Measurements from ENCODE around the gene FTO.

FTO gene

DNA sequence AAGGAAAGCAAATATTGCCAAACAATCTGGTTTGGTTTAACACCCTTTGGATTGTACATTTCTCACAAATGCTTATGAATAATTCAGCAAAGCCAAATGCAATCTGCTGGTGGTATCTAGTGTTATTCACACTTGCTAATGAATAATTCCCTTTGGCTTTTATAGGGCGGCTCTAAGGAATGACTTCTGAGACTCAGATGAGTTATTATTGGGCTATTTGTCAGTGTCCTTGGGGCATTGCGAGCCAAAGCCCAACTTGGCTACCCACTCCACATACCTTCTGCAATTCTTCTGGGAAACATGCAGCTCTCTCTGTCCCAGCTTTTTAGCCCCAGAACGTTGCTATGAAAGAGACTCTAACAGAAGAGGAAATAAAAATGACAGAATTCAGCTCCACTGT, 41.1 kb downstream of the FTO start:
- no peak for DNase-seq (ENCODE audit: low spot score)
- TF ChIP-seq, protein P1, sequence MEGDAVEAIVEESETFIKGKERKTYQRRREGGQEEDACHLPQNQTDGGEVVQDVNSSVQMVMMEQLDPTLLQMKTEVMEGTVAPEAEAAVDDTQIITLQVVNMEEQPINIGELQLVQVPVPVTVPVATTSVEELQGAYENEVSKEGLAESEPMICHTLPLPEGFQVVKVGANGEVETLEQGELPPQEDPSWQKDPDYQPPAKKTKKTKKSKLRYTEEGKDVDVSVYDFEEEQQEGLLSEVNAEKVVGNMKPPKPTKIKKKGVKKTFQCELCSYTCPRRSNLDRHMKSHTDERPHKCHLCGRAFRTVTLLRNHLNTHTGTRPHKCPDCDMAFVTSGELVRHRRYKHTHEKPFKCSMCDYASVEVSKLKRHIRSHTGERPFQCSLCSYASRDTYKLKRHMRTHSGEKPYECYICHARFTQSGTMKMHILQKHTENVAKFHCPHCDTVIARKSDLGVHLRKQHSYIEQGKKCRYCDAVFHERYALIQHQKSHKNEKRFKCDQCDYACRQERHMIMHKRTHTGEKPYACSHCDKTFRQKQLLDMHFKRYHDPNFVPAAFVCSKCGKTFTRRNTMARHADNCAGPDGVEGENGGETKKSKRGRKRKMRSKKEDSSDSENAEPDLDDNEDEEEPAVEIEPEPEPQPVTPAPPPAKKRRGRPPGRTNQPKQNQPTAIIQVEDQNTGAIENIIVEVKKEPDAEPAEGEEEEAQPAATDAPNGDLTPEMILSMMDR (IDR thresholded peaks at IDR 0.05): no peak
- H3K4me3 ChIP-seq: no peak overlapping the region
- H3K27ac ChIP-seq: peak overlapping the region in 1 of 2 donors; percentile 64

DNA sequence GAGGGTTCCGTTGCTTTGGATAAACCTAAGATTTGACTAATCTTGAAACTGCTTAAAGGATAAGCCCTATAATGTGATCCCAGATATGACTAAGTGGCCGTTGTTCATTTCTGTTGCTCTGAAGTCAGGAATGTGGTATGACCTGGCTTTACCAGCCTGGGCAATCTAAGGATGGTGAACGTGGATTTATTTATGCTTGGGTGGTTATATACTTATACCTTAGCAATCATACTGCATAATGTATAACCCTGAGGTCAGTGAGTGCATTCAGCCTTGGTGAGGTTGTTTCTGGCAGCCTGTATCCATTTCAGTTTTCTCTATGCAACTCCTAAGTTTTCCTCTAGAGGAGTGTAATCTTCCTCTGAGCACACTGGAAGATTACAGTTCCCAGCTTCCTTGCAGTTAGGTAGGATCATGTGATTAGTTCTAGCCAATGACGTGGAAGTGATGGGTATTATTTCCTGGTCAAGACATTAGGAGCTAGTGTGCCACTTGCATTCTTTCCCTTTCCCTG, 41.9 kb downstream of the FTO start:
- TF ChIP-seq, protein P1 (IDR thresholded peaks at IDR 0.05): no peak
- DNase-seq (ENCODE audit: low spot score): no peak
- Histone ChIP-seq H3K27ac (peak overlapping the region in 1 of 2 donors; percentile 64), H3K4me3 (no peak overlapping the region)

DNA sequence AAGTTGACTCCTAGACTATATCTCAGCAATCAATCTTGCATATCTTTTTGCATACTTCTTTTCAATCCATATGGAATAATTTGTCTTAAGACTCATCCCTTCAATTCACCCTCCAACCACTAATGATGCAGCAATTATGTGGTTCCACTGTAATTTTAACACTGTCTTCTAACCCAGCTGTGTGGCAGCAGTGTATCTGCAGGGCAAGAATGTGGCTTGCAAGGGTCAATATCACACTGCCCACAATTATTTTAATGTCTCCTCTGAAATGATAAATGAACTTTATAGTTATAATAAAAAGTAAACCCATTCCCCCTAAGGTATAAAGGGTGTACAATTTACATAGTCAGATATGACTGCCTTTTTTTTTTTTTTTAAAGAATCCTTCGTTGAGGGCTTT, 48.6 kb downstream of the FTO start:
- TF ChIP-seq, protein P1 (IDR thresholded peaks at IDR 0.05): no peak
- DNase-seq (ENCODE audit: low spot score): no peak
- no peak overlapping the region for H3K27ac ChIP-seq
- H3K4me3 ChIP-seq: no peak overlapping the region

DNA sequence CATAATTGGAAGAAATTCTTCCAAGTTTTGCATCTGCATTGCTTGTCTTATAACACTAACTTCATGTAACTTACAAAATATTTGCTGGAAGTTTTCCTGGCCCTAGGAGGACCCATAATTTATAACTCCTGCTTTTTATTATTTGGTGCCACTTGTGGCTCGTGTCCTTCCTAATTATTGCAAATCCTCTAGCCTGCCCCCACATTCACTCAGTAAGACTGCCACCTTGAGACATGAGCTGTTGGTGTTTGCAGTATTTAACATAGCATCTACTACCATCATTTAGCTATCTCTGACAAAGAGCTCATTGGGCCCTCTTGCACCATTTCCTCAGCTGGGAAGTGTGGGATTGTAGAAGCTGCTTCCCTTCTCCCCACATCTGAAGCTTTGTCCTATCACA, 49.5 kb downstream of the FTO start:
- no peak overlapping the region for H3K27ac ChIP-seq
- TF ChIP-seq, protein P1 (IDR thresholded peaks at IDR 0.05): no peak
- no peak for DNase-seq (ENCODE audit: low spot score)
- no peak overlapping the region for H3K4me3 ChIP-seq

DNA sequence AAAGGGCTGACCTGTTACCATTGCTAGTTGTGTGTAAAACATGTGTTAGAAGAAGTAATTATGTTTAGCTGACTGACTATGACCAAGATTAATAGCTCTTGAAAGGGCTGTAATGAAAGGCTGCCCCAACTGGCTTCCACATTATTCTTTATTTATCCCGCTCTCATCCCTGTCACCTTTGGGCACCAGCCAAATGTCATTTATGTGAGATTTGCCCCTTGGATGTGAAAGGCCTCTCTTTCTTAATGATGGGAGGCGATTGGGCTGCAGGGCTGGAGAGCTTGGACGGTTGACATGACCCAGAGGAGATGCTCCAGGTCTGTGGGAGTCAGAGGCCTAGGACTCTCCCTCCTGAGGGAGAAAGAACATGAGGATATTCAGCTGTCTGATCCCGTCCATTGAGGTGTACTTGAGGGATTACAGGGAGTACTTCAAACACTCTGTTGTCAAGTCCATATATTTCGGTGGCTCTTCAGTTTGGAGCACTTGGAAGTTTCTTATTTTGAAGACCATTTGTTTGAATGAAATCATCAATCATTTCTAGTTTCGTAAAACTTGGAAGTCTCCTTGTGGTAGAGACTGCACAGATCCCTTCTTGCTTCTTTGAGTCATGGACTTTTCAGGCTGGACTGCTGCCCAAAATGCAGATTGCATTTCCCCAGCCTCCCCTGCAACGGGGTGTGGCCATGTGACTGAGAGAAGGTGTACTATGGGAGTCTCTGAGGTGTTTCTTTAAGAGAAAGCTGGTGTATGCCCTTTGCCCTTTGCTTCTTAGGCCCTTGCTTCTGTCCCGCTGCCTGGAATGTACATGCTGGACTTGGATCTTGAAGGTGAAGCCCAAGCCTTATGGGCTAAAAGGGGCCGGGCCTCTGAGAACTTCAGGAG, 51.3 kb downstream of the FTO start:
- H3K4me3 ChIP-seq: no peak overlapping the region
- no peak for DNase-seq (ENCODE audit: low spot score)
- H3K27ac ChIP-seq: no peak overlapping the region
- TF ChIP-seq, protein P1 (IDR thresholded peaks at IDR 0.05): no peak

DNA sequence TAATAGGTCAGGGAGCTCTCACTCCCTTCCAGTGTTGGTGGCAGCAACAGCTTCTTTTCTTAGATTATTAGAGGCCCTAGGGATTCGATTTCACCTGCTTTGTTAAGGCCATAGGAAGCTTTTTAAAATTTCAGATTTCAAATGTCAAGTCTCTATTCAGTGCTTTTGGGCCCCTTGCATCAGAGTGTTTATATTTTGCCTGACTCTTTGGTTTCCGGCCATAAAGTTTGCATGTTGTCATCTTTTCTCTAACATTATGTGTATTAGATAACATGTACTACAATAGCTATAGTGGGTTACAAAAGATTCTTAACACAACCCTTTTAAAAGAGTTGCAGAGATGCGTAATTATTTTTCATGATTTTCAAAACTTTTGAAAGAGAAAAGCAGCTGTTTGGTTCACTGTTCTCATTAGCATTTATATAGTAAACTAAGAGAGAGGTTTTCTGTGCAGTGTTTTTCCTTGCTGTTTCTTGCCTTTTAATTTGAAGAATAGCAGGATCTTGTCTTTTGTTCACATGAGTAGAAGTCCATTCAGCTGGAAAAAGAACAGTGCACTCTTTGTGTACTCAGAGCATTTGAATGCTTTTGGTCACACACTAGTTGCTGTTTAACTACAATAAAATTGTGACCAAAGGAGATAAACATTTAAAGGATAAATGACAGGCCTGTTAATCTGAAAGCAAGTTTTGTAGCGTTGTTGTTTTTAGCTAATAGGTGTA, 52.5 kb downstream of the FTO start:
- Histone ChIP-seq H3K27ac (no peak overlapping the region), H3K4me3 (no peak overlapping the region)
- DNase-seq (ENCODE audit: low spot score): no peak
- TF ChIP-seq, protein P1 (IDR thresholded peaks at IDR 0.05): no peak
